Measurements from ENCODE around the gene PKP1.

PKP1 gene

GRCh38 chr1:201309416-201309815 lies 26.1 kb downstream of the PKP1 start:
- Histone ChIP-seq H3K4me3 (ENCODE audit: low read depth, low read length) (no peak overlapping the region), H3K9me3 (ENCODE audit: control insufficient read depth, insufficient read depth, low read depth, low read length) (no peaks in the 10 kb centered on the region), H3K27ac (ENCODE audit: low read depth, low read length) (no peak overlapping the region), H3K9ac (ENCODE audit: low read length) (no peak overlapping the region), H3K4me1 (ENCODE audit: control insufficient read depth, insufficient read depth, low read length) (peaks cover 17% of the 10 kb centered on the region; the same call in 1 of the 2 replicates), H3K27me3 (ENCODE audit: control insufficient read depth, insufficient read depth, low read length) (peaks cover 36% of the 10 kb centered on the region), H3K36me3 (ENCODE audit: control insufficient read depth, insufficient read depth, low read length) (no peaks in the 10 kb centered on the region)

GRCh38 chr1:201310251-201310985 lies 27.1 kb downstream of the PKP1 start:
- Histone ChIP-seq H3K27me3 (ENCODE audit: control insufficient read depth, insufficient read depth, low read length) (peaks cover 38% of the 10 kb centered on the region), H3K36me3 (ENCODE audit: control insufficient read depth, insufficient read depth, low read length) (no peaks in the 10 kb centered on the region), H3K4me1 (ENCODE audit: control insufficient read depth, insufficient read depth, low read length) (peaks cover 17% of the 10 kb centered on the region; the same call in 1 of the 2 replicates), H3K27ac (ENCODE audit: low read depth, low read length) (no peak overlapping the region), H3K9me3 (ENCODE audit: control insufficient read depth, insufficient read depth, low read depth, low read length) (no peaks in the 10 kb centered on the region), H3K9ac (ENCODE audit: low read length) (no peak overlapping the region), H3K4me3 (ENCODE audit: low read depth, low read length) (no peak overlapping the region)

- Histone ChIP-seq H3K36me3 (ENCODE audit: control insufficient read depth, insufficient read depth, low read length) (no peaks in the 10 kb centered on the region), H3K27me3 (ENCODE audit: control insufficient read depth, insufficient read depth, low read length) (peaks cover 37% of the 10 kb centered on the region), H3K27ac (ENCODE audit: low read depth, low read length) (no peak overlapping the region), H3K4me3 (ENCODE audit: low read depth, low read length) (no peak overlapping the region), H3K9ac (ENCODE audit: low read length) (no peak overlapping the region), H3K4me1 (ENCODE audit: control insufficient read depth, insufficient read depth, low read length) (peaks cover 17% of the 10 kb centered on the region; the same call in 1 of the 2 replicates), H3K9me3 (ENCODE audit: control insufficient read depth, insufficient read depth, low read depth, low read length) (no peaks in the 10 kb centered on the region)
These were observed 27.7 kb downstream of the PKP1 start for GRCh38 chr1:201310986-201311355.

GRCh38 chr1:201311356-201312011 lies 28.2 kb downstream of the PKP1 start:
- Histone ChIP-seq H3K36me3 (ENCODE audit: control insufficient read depth, insufficient read depth, low read length) (no peaks in the 10 kb centered on the region), H3K27ac (ENCODE audit: low read depth, low read length) (no peak overlapping the region), H3K4me3 (ENCODE audit: low read depth, low read length) (no peak overlapping the region), H3K27me3 (ENCODE audit: control insufficient read depth, insufficient read depth, low read length) (peaks cover 34% of the 10 kb centered on the region), H3K4me1 (ENCODE audit: control insufficient read depth, insufficient read depth, low read length) (peaks cover 17% of the 10 kb centered on the region; the same call in 1 of the 2 replicates), H3K9me3 (ENCODE audit: control insufficient read depth, insufficient read depth, low read depth, low read length) (no peaks in the 10 kb centered on the region), H3K9ac (ENCODE audit: low read length) (no peak overlapping the region)

- Histone ChIP-seq H3K27ac (ENCODE audit: low read depth, low read length) (no peak overlapping the region), H3K9me3 (ENCODE audit: control insufficient read depth, insufficient read depth, low read depth, low read length) (no peaks in the 10 kb centered on the region), H3K27me3 (ENCODE audit: control insufficient read depth, insufficient read depth, low read length) (peaks cover 34% of the 10 kb centered on the region), H3K4me1 (ENCODE audit: control insufficient read depth, insufficient read depth, low read length) (peaks cover 17% of the 10 kb centered on the region; the same call in 1 of the 2 replicates), H3K4me3 (ENCODE audit: low read depth, low read length) (no peak overlapping the region), H3K36me3 (ENCODE audit: control insufficient read depth, insufficient read depth, low read length) (no peaks in the 10 kb centered on the region), H3K9ac (ENCODE audit: low read length) (no peak overlapping the region)
These were observed 29.0 kb downstream of the PKP1 start for GRCh38 chr1:201312298-201312697.

GRCh38 chr1:201313086-201313485 lies 29.8 kb downstream of the PKP1 start:
- H3K27ac ChIP-seq (ENCODE audit: low read depth, low read length): no peak overlapping the region

GRCh38 chr1:201316556-201316955 lies 33.2 kb downstream of the PKP1 start:
- Histone ChIP-seq H3K9me3 (ENCODE audit: control insufficient read depth, insufficient read depth, low read depth, low read length) (no peaks in the 10 kb centered on the region), H3K27ac (ENCODE audit: low read depth, low read length) (no peak overlapping the region), H3K36me3 (ENCODE audit: control insufficient read depth, insufficient read depth, low read length) (no peaks in the 10 kb centered on the region), H3K27me3 (ENCODE audit: control insufficient read depth, insufficient read depth, low read length) (peaks cover 3% of the 10 kb centered on the region; the same call in 1 of the 2 replicates), H3K4me3 (ENCODE audit: low read depth, low read length) (no peak overlapping the region), H3K9ac (ENCODE audit: low read length) (no peak overlapping the region), H3K4me1 (ENCODE audit: control insufficient read depth, insufficient read depth, low read length) (0 out of 2 replicates have a peak, but pooled peaks cover 3% of the 10 kb centered on the region)

More at GRCh38 chr1:201313086-201313485, 29.8 kb downstream of the PKP1 start:
- H3K4me1 ChIP-seq (ENCODE audit: control insufficient read depth, insufficient read depth, low read length): peaks cover 16% of the 10 kb centered on the region; the same call in 1 of the 2 replicates
- H3K9ac ChIP-seq (ENCODE audit: low read length): no peak overlapping the region
- no peak overlapping the region for H3K4me3 ChIP-seq (ENCODE audit: low read depth, low read length)
- H3K9me3 ChIP-seq (ENCODE audit: control insufficient read depth, insufficient read depth, low read depth, low read length): no peaks in the 10 kb centered on the region
- H3K27me3 ChIP-seq (ENCODE audit: control insufficient read depth, insufficient read depth, low read length): peaks cover 31% of the 10 kb centered on the region
- H3K36me3 ChIP-seq (ENCODE audit: control insufficient read depth, insufficient read depth, low read length): no peaks in the 10 kb centered on the region

- no peaks in the 10 kb centered on the region for H3K9me3 ChIP-seq (ENCODE audit: control insufficient read depth, insufficient read depth, low read depth, low read length)
- H3K36me3 ChIP-seq (ENCODE audit: control insufficient read depth, insufficient read depth, low read length): no peaks in the 10 kb centered on the region
- H3K27me3 ChIP-seq (ENCODE audit: control insufficient read depth, insufficient read depth, low read length): peaks cover 3% of the 10 kb centered on the region; the same call in 1 of the 2 replicates
- no peak overlapping the region for H3K4me3 ChIP-seq (ENCODE audit: low read depth, low read length)
- H3K9ac ChIP-seq (ENCODE audit: low read length): no peak overlapping the region
- no peak overlapping the region for H3K27ac ChIP-seq (ENCODE audit: low read depth, low read length)
- H3K4me1 ChIP-seq (ENCODE audit: control insufficient read depth, insufficient read depth, low read length): no peaks in the 10 kb centered on the region
These were observed 34.2 kb downstream of the PKP1 start for GRCh38 chr1:201317551-201317950.

- Histone ChIP-seq H3K4me1 (ENCODE audit: control insufficient read depth, insufficient read depth, low read length) (no peaks in the 10 kb centered on the region), H3K4me3 (ENCODE audit: low read depth, low read length) (no peak overlapping the region), H3K27me3 (ENCODE audit: control insufficient read depth, insufficient read depth, low read length) (peaks cover 3% of the 10 kb centered on the region; the same call in 1 of the 2 replicates), H3K27ac (ENCODE audit: low read depth, low read length) (no peak overlapping the region), H3K9me3 (ENCODE audit: control insufficient read depth, insufficient read depth, low read depth, low read length) (no peaks in the 10 kb centered on the region), H3K36me3 (ENCODE audit: control insufficient read depth, insufficient read depth, low read length) (no peaks in the 10 kb centered on the region), H3K9ac (ENCODE audit: low read length) (no peak overlapping the region)
These were observed 35.4 kb downstream of the PKP1 start for GRCh38 chr1:201318504-201319340.

GRCh38 chr1:201319631-201320030 lies 36.3 kb downstream of the PKP1 start:
- H3K9me3 ChIP-seq (ENCODE audit: control insufficient read depth, insufficient read depth, low read depth, low read length): no peaks in the 10 kb centered on the region
- no peak overlapping the region for H3K27ac ChIP-seq (ENCODE audit: low read depth, low read length)
- H3K36me3 ChIP-seq (ENCODE audit: control insufficient read depth, insufficient read depth, low read length): no peaks in the 10 kb centered on the region

More at GRCh38 chr1:201319631-201320030, 36.3 kb downstream of the PKP1 start:
- Histone ChIP-seq H3K4me1 (ENCODE audit: control insufficient read depth, insufficient read depth, low read length) (no peaks in the 10 kb centered on the region), H3K27me3 (ENCODE audit: control insufficient read depth, insufficient read depth, low read length) (peaks cover 3% of the 10 kb centered on the region; the same call in 1 of the 2 replicates), H3K4me3 (ENCODE audit: low read depth, low read length) (no peak overlapping the region), H3K9ac (ENCODE audit: low read length) (no peak overlapping the region)
